HEK293T (cell line): ENCODE results near the gene GALE.

Source experiments
- BHLHE40 ChIP-seq: fragments of 450-650 bp; IDR thresholded peaks from 2 replicates; pipeline ENCODE4 v1.6.1; 2016; ENCODE audit warnings: mild to moderate bottlenecking, moderate library complexity, borderline replicate concordance
- CTBP1 ChIP-seq: fragments of 450-650 bp; IDR thresholded peaks from 2 replicates; pipeline ENCODE4 v1.6.1; 2016; ENCODE audit warnings: borderline replicate concordance
- FOXA1 ChIP-seq: fragments of 450-650 bp; IDR thresholded peaks from 2 replicates; pipeline ENCODE4 v1.6.1; 2016; ENCODE audit warnings: mild to moderate bottlenecking
- FOXK2 ChIP-seq: fragments of 450-650 bp; IDR thresholded peaks from 2 replicates; pipeline ENCODE4 v1.6.1; 2016; ENCODE audit warnings: mild to moderate bottlenecking
- FOXM1 ChIP-seq: fragments of 450-650 bp; IDR thresholded peaks from 2 replicates; pipeline ENCODE4 v1.6.1; 2017; ENCODE audit warnings: mild to moderate bottlenecking, borderline replicate concordance
- HDGF ChIP-seq: fragments of 450-650 bp; IDR thresholded peaks from 2 replicates; pipeline ENCODE4 v1.6.1; 2017; ENCODE audit warnings: antibody characterized with exemption, borderline replicate concordance
- L3MBTL2 ChIP-seq: fragments of 450-650 bp; conservative IDR thresholded peaks from 2 replicates; pipeline ENCODE4 v1.6.1; 2016; ENCODE audit warnings: mild to moderate bottlenecking
- NFRKB ChIP-seq: fragments of 450-650 bp; IDR thresholded peaks from 2 replicates; pipeline ENCODE4 v1.6.1; 2016; ENCODE audit warnings: mild to moderate bottlenecking, moderate library complexity
- SP1 ChIP-seq: fragments of 450-650 bp; IDR thresholded peaks from 2 replicates; pipeline ENCODE4 v1.6.1; 2017
- SUZ12 ChIP-seq: fragments of 450-650 bp; IDR thresholded peaks from 2 replicates; pipeline ENCODE4 v1.6.1; 2016; ENCODE audit warnings: mild to moderate bottlenecking
- TARDBP ChIP-seq: fragments of 450-650 bp; IDR thresholded peaks from 2 replicates; pipeline ENCODE4 v1.6.1; 2016
- ZNF384 ChIP-seq: fragments of 450-650 bp; IDR thresholded peaks from 2 replicates; pipeline ENCODE4 v1.6.1; 2016
- TF ChIP-seq, protein P1 (sequence below): fragments of 450-650 bp; IDR thresholded peaks from 2 replicates; pipeline ENCODE4 v1.6.1; 2016

- TF ChIP-seq SP1 (no peak), BHLHE40 (no peak), FOXK2 (no peak), ZNF384 (no peak), HDGF (no peak), FOXM1 (no peak), NFRKB (no peak), SUZ12 (no peak), TARDBP (no peak), L3MBTL2 (no peak), FOXA1 (no peak), CTBP1 (no peak)
- TF ChIP-seq, protein P1, sequence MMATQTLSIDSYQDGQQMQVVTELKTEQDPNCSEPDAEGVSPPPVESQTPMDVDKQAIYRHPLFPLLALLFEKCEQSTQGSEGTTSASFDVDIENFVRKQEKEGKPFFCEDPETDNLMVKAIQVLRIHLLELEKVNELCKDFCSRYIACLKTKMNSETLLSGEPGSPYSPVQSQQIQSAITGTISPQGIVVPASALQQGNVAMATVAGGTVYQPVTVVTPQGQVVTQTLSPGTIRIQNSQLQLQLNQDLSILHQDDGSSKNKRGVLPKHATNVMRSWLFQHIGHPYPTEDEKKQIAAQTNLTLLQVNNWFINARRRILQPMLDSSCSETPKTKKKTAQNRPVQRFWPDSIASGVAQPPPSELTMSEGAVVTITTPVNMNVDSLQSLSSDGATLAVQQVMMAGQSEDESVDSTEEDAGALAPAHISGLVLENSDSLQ: no peak
These were observed 24.3 kb downstream of the GALE start for GRCh38 chr1:23776217-23776616.
